ENCODE data around the gene TREH. TPM values are rescaled to one million over a fixed set of nuclear protein-coding genes. Genes with fewer than 3 reads are reported as not detected.

The TREH gene
- total and polyA plus RNA-seq, 2 experiments from 2014 or later = 0.36 TPM; not detected in 1

DNA sequence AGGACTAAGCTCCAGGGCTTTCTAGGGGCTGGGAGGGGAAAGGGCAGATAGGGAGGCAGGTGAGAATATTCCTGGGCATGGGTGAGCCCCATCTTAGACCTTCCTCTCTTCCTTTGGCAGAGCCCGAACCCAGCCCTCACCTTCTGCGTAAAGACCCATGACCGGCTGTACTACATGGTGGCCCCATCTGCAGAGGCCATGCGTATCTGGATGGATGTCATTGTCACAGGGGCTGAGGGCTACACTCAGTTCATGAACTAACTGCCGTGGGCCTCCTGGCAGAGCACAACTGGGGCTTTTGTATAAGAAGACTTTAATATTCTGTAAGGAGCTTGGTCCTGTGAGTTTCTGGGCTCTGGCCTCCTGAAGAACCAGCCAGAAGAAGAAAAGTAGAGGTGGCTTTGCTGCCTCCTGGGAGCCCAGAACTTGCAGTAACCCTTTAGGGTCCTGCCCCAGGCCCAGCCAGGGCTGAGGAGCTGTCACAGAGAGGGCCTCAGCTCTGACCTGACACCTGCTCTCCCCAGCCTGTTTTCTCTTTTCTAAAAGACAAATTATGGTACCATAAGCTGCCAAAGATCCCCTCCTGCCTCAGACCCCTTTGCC lies 22.8 kb downstream of the TREH start:
- Mint-ChIP-seq H3K4me3 (no peak overlapping the region), H3K9me3 (no peaks in the 10 kb centered on the region), H3K36me3 (ENCODE audit: low read depth) (peaks cover 20% of the 10 kb centered on the region), H3K27me3 (ENCODE audit: insufficient read depth, low read depth, poor library complexity) (peaks cover 25% of the 10 kb centered on the region), H3K27ac (no peak overlapping the region), H3K4me1 (peaks cover 32% of the 10 kb centered on the region)
- Histone ChIP-seq H2AFZ (no peak overlapping the region), H3K4me2 (no peak overlapping the region), H3F3A (replicated peaks; ENCODE audit: low read depth) (peaks cover 15% of the 10 kb centered on the region; the same call in 1 of the 2 replicates), H4K20me1 (replicated peaks; ENCODE audit: insufficient read depth) (peaks cover 4% of the 10 kb centered on the region), H3K27me3 (ENCODE audit: insufficient read depth) (no peaks in the 10 kb centered on the region), H3K79me2 (replicated peaks; ENCODE audit: insufficient read depth) (no peaks in the 10 kb centered on the region), H3K27ac (ENCODE audit: low read depth) (no peak overlapping the region), H3K9me2 (ENCODE audit: insufficient read depth) (no peaks in the 10 kb centered on the region), H3K4me3 (no peak overlapping the region), H3K4me1 (ENCODE audit: insufficient read depth) (peaks cover 21% of the 10 kb centered on the region), H3K36me3 (ENCODE audit: insufficient read depth) (0 out of 2 replicates have a peak, but pooled peaks cover 3% of the 10 kb centered on the region)
- ATAC-seq = no peak
- no peak for DNase-seq (ENCODE audit: low spot score)
- TF ChIP-seq, protein P1, sequence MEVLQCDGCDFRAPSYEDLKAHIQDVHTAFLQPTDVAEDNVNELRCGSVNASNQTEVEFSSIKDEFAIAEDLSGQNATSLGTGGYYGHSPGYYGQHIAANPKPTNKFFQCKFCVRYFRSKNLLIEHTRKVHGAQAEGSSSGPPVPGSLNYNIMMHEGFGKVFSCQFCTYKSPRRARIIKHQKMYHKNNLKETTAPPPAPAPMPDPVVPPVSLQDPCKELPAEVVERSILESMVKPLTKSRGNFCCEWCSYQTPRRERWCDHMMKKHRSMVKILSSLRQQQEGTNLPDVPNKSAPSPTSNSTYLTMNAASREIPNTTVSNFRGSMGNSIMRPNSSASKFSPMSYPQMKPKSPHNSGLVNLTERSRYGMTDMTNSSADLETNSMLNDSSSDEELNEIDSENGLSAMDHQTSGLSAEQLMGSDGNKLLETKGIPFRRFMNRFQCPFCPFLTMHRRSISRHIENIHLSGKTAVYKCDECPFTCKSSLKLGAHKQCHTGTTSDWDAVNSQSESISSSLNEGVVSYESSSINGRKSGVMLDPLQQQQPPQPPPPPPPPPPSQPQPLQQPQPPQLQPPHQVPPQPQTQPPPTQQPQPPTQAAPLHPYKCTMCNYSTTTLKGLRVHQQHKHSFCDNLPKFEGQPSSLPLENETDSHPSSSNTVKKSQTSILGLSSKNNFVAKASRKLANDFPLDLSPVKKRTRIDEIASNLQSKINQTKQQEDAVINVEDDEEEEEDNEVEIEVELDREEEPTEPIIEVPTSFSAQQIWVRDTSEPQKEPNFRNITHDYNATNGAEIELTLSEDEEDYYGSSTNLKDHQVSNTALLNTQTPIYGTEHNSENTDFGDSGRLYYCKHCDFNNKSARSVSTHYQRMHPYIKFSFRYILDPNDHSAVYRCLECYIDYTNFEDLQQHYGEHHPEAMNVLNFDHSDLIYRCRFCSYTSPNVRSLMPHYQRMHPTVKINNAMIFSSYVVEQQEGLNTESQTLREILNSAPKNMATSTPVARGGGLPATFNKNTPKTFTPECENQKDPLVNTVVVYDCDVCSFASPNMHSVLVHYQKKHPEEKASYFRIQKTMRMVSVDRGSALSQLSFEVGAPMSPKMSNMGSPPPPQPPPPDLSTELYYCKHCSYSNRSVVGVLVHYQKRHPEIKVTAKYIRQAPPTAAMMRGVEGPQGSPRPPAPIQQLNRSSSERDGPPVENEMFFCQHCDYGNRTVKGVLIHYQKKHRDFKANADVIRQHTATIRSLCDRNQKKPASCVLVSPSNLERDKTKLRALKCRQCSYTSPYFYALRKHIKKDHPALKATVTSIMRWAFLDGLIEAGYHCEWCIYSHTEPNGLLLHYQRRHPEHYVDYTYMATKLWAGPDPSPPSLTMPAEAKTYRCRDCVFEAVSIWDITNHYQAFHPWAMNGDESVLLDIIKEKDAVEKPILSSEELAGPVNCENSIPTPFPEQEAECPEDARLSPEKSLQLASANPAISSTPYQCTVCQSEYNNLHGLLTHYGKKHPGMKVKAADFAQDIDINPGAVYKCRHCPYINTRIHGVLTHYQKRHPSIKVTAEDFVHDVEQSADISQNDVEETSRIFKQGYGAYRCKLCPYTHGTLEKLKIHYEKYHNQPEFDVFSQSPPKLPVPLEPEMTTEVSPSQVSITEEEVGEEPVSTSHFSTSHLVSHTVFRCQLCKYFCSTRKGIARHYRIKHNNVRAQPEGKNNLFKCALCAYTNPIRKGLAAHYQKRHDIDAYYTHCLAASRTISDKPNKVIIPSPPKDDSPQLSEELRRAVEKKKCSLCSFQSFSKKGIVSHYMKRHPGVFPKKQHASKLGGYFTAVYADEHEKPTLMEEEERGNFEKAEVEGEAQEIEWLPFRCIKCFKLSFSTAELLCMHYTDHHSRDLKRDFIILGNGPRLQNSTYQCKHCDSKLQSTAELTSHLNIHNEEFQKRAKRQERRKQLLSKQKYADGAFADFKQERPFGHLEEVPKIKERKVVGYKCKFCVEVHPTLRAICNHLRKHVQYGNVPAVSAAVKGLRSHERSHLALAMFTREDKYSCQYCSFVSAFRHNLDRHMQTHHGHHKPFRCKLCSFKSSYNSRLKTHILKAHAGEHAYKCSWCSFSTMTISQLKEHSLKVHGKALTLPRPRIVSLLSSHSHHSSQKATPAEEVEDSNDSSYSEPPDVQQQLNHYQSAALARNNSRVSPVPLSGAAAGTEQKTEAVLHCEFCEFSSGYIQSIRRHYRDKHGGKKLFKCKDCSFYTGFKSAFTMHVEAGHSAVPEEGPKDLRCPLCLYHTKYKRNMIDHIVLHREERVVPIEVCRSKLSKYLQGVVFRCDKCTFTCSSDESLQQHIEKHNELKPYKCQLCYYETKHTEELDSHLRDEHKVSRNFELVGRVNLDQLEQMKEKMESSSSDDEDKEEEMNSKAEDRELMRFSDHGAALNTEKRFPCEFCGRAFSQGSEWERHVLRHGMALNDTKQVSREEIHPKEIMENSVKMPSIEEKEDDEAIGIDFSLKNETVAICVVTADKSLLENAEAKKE (CRISPR knock-in tag; IDR thresholded peaks at IDR 0.05) = no peak
- TF ChIP-seq, protein P2, sequence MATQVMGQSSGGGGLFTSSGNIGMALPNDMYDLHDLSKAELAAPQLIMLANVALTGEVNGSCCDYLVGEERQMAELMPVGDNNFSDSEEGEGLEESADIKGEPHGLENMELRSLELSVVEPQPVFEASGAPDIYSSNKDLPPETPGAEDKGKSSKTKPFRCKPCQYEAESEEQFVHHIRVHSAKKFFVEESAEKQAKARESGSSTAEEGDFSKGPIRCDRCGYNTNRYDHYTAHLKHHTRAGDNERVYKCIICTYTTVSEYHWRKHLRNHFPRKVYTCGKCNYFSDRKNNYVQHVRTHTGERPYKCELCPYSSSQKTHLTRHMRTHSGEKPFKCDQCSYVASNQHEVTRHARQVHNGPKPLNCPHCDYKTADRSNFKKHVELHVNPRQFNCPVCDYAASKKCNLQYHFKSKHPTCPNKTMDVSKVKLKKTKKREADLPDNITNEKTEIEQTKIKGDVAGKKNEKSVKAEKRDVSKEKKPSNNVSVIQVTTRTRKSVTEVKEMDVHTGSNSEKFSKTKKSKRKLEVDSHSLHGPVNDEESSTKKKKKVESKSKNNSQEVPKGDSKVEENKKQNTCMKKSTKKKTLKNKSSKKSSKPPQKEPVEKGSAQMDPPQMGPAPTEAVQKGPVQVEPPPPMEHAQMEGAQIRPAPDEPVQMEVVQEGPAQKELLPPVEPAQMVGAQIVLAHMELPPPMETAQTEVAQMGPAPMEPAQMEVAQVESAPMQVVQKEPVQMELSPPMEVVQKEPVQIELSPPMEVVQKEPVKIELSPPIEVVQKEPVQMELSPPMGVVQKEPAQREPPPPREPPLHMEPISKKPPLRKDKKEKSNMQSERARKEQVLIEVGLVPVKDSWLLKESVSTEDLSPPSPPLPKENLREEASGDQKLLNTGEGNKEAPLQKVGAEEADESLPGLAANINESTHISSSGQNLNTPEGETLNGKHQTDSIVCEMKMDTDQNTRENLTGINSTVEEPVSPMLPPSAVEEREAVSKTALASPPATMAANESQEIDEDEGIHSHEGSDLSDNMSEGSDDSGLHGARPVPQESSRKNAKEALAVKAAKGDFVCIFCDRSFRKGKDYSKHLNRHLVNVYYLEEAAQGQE (IDR thresholded peaks at IDR 0.05; ENCODE audit: unreplicated experiment) = no peak
- TF ChIP-seq ZNF331 (CRISPR knock-in tag; IDR thresholded peaks at IDR 0.05; ENCODE audit: low read depth) = no peak
- TF ChIP-seq EZH2 (IDR thresholded peaks at IDR 0.05; ENCODE audit: low read depth, unreplicated experiment) = no peak
- TF ChIP-seq ZNF114 (CRISPR knock-in tag; IDR thresholded peaks at IDR 0.05) = no peak
- TF ChIP-seq EZH2phosphoT487 (IDR thresholded peaks at IDR 0.05; ENCODE audit: unreplicated experiment) = no peak
- TF ChIP-seq ETS1 (IDR thresholded peaks at IDR 0.05) = no peak
- no peak for TF ChIP-seq JUNB (IDR thresholded peaks at IDR 0.05; ENCODE audit: unreplicated experiment)
- no peak for TF ChIP-seq STAT1 (IDR thresholded peaks at IDR 0.05; ENCODE audit: unreplicated experiment)
- TF ChIP-seq POLR2AphosphoS5 (IDR thresholded peaks at IDR 0.05; ENCODE audit: low read depth) = no peak
- TF ChIP-seq CREB1 (CRISPR knock-in tag; IDR thresholded peaks at IDR 0.05; ENCODE audit: low read depth) = no peak
- TF ChIP-seq, protein P3, sequence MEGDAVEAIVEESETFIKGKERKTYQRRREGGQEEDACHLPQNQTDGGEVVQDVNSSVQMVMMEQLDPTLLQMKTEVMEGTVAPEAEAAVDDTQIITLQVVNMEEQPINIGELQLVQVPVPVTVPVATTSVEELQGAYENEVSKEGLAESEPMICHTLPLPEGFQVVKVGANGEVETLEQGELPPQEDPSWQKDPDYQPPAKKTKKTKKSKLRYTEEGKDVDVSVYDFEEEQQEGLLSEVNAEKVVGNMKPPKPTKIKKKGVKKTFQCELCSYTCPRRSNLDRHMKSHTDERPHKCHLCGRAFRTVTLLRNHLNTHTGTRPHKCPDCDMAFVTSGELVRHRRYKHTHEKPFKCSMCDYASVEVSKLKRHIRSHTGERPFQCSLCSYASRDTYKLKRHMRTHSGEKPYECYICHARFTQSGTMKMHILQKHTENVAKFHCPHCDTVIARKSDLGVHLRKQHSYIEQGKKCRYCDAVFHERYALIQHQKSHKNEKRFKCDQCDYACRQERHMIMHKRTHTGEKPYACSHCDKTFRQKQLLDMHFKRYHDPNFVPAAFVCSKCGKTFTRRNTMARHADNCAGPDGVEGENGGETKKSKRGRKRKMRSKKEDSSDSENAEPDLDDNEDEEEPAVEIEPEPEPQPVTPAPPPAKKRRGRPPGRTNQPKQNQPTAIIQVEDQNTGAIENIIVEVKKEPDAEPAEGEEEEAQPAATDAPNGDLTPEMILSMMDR (conservative IDR thresholded peaks at IDR 0.05; ENCODE audit: low read depth in 2 of 2) = no peak
- TF ChIP-seq NANOG (IDR thresholded peaks at IDR 0.05; ENCODE audit: borderline replicate concordance) = no peak
